ENCODE data around the gene ARAP2.

The ARAP2 gene

GRCh38 chr4:36078319-36078718 lies 166.0 kb downstream of the ARAP2 start:
- no peak for TF ChIP-seq HOXD13 (CRISPR knock-in tag; IDR thresholded peaks at IDR 0.05; ENCODE audit: borderline replicate concordance)
- TF ChIP-seq, protein P1, sequence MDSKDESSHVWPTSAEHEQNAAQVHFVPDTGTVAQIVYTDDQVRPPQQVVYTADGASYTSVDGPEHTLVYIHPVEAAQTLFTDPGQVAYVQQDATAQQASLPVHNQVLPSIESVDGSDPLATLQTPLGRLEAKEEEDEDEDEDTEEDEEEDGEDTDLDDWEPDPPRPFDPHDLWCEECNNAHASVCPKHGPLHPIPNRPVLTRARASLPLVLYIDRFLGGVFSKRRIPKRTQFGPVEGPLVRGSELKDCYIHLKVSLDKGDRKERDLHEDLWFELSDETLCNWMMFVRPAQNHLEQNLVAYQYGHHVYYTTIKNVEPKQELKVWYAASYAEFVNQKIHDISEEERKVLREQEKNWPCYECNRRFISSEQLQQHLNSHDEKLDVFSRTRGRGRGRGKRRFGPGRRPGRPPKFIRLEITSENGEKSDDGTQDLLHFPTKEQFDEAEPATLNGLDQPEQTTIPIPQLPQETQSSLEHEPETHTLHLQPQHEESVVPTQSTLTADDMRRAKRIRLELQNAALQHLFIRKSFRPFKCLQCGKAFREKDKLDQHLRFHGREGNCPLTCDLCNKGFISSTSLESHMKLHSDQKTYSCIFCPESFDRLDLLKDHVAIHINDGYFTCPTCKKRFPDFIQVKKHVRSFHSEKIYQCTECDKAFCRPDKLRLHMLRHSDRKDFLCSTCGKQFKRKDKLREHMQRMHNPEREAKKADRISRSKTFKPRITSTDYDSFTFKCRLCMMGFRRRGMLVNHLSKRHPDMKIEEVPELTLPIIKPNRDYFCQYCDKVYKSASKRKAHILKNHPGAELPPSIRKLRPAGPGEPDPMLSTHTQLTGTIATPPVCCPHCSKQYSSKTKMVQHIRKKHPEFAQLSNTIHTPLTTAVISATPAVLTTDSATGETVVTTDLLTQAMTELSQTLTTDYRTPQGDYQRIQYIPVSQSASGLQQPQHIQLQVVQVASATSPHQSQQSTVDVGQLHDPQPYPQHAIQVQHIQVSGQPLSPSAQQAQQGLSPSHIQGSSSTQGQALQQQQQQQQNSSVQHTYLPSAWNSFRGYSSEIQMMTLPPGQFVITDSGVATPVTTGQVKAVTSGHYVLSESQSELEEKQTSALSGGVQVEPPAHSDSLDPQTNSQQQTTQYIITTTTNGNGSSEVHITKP (tag by site-specific recombination; IDR thresholded peaks at IDR 0.05): no peak
- TF ChIP-seq ZXDB (tag by site-specific recombination; IDR thresholded peaks at IDR 0.05): no peak
- TF ChIP-seq ZNF324 (tag by site-specific recombination; IDR thresholded peaks at IDR 0.05): no peak
- no peak for TF ChIP-seq ZNF350 (tag by site-specific recombination; IDR thresholded peaks at IDR 0.05)
- no peak for TF ChIP-seq ZNF19 (tag by site-specific recombination; IDR thresholded peaks at IDR 0.05; ENCODE audit: low read depth)
- TF ChIP-seq, protein P2, sequence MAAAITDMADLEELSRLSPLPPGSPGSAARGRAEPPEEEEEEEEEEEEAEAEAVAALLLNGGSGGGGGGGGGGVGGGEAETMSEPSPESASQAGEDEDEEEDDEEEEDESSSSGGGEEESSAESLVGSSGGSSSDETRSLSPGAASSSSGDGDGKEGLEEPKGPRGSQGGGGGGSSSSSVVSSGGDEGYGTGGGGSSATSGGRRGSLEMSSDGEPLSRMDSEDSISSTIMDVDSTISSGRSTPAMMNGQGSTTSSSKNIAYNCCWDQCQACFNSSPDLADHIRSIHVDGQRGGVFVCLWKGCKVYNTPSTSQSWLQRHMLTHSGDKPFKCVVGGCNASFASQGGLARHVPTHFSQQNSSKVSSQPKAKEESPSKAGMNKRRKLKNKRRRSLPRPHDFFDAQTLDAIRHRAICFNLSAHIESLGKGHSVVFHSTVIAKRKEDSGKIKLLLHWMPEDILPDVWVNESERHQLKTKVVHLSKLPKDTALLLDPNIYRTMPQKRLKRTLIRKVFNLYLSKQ (tag by site-specific recombination; IDR thresholded peaks at IDR 0.05; ENCODE audit: borderline replicate concordance): no peak
- no peak for TF ChIP-seq BCL11A (tag by site-specific recombination; IDR thresholded peaks at IDR 0.05; ENCODE audit: low read depth)
- TF ChIP-seq ZNF530 (tag by site-specific recombination; IDR thresholded peaks at IDR 0.05; ENCODE audit: low read depth): no peak
- TF ChIP-seq ZNF37A (tag by site-specific recombination; IDR thresholded peaks at IDR 0.05): no peak
- TF ChIP-seq ZNF174 (tag by site-specific recombination; IDR thresholded peaks at IDR 0.05): no peak
- no peak for TF ChIP-seq ZNF26 (tag by site-specific recombination; IDR thresholded peaks at IDR 0.05)
- TF ChIP-seq ZSCAN16 (tag by site-specific recombination; IDR thresholded peaks at IDR 0.05): no peak
- no peak for TF ChIP-seq ZNF221 (tag by site-specific recombination; IDR thresholded peaks at IDR 0.05; ENCODE audit: borderline replicate concordance)
- no peak for TF ChIP-seq REPIN1 (tag by site-specific recombination; IDR thresholded peaks at IDR 0.05; ENCODE audit: low read depth)
- no peak for TF ChIP-seq ZBTB8A (tag by site-specific recombination; IDR thresholded peaks at IDR 0.05)
- TF ChIP-seq PBX3 (CRISPR knock-in tag; IDR thresholded peaks at IDR 0.05): no peak
- POLR2A ChIA-PET: no interaction called here
- CTCF ChIA-PET: no interaction called here
- Histone ChIP-seq H3K27ac (ENCODE audit: extremely low read depth, low read depth, low read length) (no peak overlapping the region), H3K4me3 (ENCODE audit: low read depth, low read length) (no peak overlapping the region), H3K36me3 (ENCODE audit: control insufficient read depth in 2 of 2, insufficient read depth in 1 of 2, low read length in 2 of 2) (no peaks in the 10 kb centered on the region), H3K9me3 (ENCODE audit: control insufficient read depth, insufficient read depth, low read depth, low read length) (no peaks in the 10 kb centered on the region), H3K4me1 (ENCODE audit: control insufficient read depth, insufficient read depth, low read length) (no peaks in the 10 kb centered on the region)

GRCh38 chr4:36072529-36072928 lies 171.8 kb downstream of the ARAP2 start:
- no peak overlapping the region for H3K4me3 ChIP-seq (ENCODE audit: low read depth, low read length)
- TF ChIP-seq, protein P3, sequence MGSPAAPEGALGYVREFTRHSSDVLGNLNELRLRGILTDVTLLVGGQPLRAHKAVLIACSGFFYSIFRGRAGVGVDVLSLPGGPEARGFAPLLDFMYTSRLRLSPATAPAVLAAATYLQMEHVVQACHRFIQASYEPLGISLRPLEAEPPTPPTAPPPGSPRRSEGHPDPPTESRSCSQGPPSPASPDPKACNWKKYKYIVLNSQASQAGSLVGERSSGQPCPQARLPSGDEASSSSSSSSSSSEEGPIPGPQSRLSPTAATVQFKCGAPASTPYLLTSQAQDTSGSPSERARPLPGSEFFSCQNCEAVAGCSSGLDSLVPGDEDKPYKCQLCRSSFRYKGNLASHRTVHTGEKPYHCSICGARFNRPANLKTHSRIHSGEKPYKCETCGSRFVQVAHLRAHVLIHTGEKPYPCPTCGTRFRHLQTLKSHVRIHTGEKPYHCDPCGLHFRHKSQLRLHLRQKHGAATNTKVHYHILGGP (tag by site-specific recombination; IDR thresholded peaks at IDR 0.05): 0 out of 2 replicates have a peak, but pooled peaks have one; percentile 23
- TF ChIP-seq, protein P4, sequence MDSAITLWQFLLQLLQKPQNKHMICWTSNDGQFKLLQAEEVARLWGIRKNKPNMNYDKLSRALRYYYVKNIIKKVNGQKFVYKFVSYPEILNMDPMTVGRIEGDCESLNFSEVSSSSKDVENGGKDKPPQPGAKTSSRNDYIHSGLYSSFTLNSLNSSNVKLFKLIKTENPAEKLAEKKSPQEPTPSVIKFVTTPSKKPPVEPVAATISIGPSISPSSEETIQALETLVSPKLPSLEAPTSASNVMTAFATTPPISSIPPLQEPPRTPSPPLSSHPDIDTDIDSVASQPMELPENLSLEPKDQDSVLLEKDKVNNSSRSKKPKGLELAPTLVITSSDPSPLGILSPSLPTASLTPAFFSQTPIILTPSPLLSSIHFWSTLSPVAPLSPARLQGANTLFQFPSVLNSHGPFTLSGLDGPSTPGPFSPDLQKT (IDR thresholded peaks at IDR 0.05; ENCODE audit: borderline replicate concordance, low read depth, low read length): no peak
- H3K4me1 ChIP-seq (ENCODE audit: control insufficient read depth, insufficient read depth, low read length): no peaks in the 10 kb centered on the region
- no peaks in the 10 kb centered on the region for H3K9me3 ChIP-seq (ENCODE audit: control insufficient read depth, insufficient read depth, low read depth, low read length)
- ChIA-PET CTCF (no interaction called here), POLR2A (no interaction called here)
- no peaks in the 10 kb centered on the region for H3K36me3 ChIP-seq (ENCODE audit: control insufficient read depth in 2 of 2, insufficient read depth in 1 of 2, low read length in 2 of 2)
- H3K27ac ChIP-seq (ENCODE audit: extremely low read depth, low read depth, low read length): no peak overlapping the region

All from HEK293 (cell line).